Measurements from ENCODE around the gene MMP3.

Gene MMP3

GRCh38 chr11:102831489-102832440, 11.6 kb downstream of the MMP3 start:
- DNase-seq: no peak

DNA sequence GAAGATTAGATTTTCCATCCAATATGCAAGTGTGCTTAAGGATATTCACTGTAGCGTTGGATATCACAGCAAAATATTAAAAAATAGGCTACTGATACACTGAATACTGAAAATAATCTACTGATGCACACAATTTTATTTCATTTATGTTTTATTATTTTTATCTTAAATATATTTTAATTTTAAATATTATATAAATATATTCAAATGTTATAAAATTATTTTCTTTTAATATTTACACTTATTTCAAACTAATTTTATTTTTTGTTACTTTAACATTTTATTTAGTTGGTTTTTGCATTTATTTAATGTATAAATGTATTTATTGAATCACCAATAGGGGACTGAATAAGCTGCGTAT, 12.3 kb downstream of the MMP3 start:
- DNase-seq: no peak

- DNase-seq: no peak
Measured at GRCh38 chr11:102830001-102830727, 13.2 kb downstream of the MMP3 start.

DNA sequence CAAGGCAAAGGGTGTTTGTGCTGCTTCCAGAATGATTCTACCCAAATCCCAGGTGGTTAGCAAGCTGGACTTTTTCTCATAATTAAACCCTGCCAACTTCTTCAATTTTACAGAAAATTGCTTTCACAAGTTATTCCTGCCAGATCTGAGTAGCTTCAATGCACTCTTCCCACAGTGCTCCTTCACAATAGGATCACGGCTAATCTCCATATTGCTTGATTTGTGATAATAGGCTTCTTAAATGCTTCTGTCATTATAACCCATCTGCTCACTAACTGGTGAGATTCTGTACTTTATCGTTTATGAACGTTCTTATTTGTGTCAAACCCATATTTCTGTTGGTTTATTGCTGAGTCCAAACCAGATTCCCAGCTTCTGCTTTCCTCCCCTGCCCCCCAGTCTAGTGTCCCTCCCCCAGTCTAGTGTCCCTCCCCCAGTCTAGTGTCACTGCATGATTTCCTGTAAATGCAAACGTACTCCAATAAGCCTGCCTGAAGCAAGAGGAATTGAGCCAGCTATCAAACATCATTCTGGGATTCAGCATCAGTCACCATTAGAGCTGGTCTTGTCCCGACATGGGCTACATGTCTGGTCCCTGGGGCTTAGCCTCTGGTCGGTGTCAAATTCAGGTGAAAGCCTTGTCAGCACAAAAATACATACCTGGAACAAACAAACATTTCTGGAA, 14.0 kb downstream of the MMP3 start:
- no peak for DNase-seq

DNA sequence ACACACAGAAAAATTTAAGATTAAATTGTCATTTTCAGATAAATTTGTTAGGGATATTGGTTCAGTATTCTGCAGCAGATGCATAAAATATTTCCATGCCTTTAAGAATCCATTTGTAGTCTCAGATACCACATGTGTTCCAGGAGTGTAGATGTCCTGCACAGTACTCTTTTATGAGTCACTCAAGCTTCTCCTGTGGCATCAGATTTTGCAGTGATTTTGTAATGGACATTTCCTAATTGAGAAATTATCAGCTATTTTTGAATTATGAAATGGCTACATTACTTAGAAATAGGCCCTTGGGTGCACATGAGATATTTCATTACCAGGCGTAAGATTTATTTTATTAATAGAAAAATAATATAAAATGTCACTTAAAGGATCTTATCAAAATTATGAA, 18.9 kb downstream of the MMP3 start:
- DNase-seq: no peak

- DNase-seq: no peak
Measured at GRCh38 chr11:102819491-102819890, 23.9 kb downstream of the MMP3 start.

- DNase-seq: no peak
Measured at GRCh38 chr11:102813484-102813883, 29.9 kb downstream of the MMP3 start.

GRCh38 chr11:102812188-102812587, 31.2 kb downstream of the MMP3 start:
- no peak for DNase-seq

DNA sequence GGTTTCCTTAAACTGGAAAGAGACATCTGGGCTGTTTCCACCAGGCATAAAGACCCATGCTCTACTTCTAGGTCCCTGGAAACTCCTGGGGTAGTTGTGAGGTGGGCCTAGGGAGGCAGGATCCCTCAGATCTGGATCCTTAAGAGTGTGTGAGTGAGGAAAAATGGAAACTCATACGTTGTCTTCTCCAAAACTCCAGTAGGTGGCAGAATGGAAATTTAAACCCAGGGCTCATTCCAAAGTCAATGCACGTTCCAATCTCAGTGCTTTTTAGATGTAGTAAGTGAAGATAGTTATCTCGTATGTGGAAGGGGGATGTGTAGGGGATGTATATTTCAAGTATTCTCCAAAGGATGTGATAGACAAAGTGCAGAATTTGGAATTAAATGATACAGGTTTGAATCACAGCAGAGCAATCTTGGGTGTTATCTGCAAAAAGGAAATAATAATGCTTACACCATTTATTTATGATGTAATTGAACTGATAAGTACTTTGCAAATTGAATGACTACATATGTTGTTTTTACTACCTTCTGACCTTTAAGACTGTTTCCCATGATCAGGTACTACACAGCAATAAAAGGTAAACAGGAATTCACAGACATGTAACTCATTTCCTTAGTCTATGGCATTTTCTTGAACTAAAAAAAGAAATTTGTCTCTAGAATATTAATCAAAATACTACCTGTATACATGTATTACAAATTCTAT, 32.3 kb downstream of the MMP3 start:
- no peak for DNase-seq

- no peak for DNase-seq
Measured at GRCh38 chr11:102809971-102810370, 33.4 kb downstream of the MMP3 start.

GRCh38 chr11:102807921-102808320, 35.5 kb downstream of the MMP3 start:
- DNase-seq: no peak

GRCh38 chr11:102806296-102806695, 37.1 kb downstream of the MMP3 start:
- no peak for DNase-seq

- DNase-seq: no peak
Measured at GRCh38 chr11:102802341-102802740, 41.1 kb downstream of the MMP3 start.

- DNase-seq: no peak
Measured at GRCh38 chr11:102800767-102801166, 42.6 kb downstream of the MMP3 start.

- no peak for DNase-seq
Measured at GRCh38 chr11:102799681-102800340, 43.6 kb downstream of the MMP3 start.

- no peak for DNase-seq
Measured at GRCh38 chr11:102798012-102798746, 45.2 kb downstream of the MMP3 start, which contains the start of gene MMP1. Gene MMP1 (minus strand): TSS chr11:102798160. CDS start chr11:102798092, 68 bp downstream.

DNA sequence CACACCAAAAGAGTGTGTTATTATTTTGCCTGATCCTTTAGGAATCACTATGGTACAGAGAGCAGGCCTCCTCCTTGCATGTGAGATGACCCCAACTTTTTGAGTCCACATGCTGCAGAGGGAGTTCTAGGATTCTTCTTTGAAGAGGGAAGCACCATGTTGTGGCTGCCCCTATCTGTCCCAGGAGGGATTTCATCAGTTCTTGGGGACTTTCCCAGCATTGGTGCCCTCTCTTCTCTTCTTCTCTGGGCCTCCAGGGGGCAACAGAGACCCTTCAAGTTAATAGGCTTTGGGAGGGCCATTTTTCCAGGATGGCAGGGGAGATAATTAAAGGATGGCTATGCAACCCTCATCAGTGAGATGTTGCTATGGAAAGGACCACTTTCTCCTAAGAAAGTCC, 49.0 kb downstream of the MMP3 start:
- no peak for DNase-seq

GRCh38 chr11:102793677-102794290, 49.6 kb downstream of the MMP3 start:
- DNase-seq: no peak

DNA sequence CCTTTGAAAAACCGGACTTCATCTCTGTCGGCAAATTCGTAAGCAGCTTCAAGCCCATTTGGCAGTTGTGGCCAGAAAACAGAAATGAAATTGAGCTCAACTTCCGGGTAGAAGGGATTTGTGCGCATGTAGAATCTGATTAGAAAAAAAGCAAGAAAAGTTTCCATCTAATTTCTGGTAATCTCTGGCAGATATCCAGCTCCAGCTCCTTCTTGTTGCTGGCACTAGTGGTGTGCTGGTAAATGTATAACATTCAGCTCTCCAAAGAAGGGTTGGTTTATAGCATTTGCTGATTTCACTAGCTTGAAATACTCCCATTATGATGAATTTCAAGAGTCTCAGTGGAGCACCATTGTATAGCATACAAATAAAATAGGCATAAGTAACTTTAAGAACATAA, 50.8 kb downstream of the MMP3 start:
- DNase-seq: no peak

DNA sequence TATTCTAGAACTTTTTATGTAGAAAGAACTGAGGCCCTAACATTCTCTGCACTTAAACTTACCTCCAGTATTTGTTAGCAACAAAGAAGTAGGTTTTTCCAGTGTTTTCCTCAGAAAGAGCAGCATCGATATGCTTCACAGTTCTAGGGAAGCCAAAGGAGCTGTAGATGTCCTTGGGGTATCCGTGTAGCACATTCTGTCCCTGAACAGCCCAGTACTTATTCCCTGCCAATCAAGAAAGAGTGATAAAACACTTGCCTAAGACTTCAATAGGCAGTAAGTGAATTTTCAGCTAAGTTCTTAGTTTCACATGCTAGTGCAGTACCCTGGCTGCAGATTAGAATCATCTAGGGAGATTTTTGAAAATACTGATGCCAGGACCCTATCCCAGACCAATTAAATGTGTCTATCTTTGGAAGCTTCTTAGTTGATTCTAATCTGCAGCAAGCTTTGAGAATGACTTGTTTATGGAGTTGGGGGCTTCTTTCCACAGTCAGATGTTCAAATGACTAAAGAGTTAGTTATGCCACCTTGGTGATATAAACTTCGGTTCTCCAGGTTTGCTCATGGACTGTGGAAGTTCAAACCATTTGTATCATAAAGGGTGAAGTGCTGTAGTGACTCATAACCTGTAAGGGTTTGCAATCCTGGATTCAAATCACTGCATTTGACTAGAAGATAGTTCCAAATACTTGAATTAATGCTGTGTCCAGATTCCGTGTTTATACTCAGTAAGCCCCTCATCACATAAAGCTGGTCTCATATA, 52.0 kb downstream of the MMP3 start:
- no peak for DNase-seq

Data from central memory CD4-positive, alpha-beta T cell (primary cell).